GM19328 (cell line): Measurements from ENCODE around the gene SYT1.
"Not testable (repeated sequence)": the region's sequence is repeated elsewhere in the genome, so short reads cannot be mapped to it uniquely, and the experiment has no call there.

ENCODE experiments used
- ATAC-seq: cut with Tn5 transposase; IDR thresholded peaks from one replicate; pipeline ENCODE4 v1.9.1; 2021; ENCODE audit warnings: mild to moderate bottlenecking, moderate library complexity; ENCODE audit not compliant: unreplicated experiment

The SYT1 gene

DNA sequence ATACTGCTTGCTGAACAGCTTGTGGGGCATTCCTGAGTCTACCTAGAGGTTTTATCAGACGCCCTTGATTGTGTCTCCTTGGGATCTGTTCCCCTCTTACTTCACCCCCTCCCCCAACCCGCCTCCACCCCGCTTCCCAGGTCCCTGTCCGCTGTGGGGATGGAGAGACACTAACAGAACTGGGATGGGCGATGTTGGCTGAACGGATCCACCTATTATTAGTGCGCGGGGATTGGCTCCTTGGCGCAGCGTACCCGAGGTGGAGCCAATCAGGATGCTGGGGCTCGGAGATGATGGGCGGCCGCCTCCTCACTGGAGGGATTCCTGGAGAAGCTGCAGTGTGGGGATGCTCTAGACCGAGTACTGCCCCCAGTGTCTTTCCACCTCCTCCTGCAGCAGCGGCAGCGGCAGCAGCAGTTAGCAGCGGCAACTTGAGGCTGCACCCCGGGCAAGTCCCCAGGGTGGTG, at the start of gene SYT1:
Gene SYT1 (plus strand): TSS at position 372 of the 467 bp plus-strand sequence.
- ATAC-seq = peak; percentile 14

DNA sequence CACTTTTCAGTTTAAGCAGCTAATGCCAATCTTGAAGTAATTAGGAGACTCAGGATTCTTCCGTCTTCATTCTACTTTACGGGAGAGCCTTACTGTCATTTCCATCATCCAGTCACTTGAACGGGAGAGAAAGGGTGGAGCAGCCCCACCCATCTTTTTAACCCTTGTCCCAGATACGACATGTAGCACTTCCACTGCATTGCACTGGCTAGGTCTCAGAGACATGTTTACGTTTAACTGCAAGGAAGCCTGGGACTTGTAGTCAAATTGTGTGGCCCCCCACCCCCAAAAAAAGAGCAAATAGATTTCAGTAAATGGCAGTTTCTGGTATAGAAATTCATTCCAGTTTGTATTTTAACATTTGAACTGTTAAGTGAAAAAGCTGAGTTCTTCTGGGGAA, 46.1 kb upstream of the SYT1 start:
- ATAC-seq = no peak

DNA sequence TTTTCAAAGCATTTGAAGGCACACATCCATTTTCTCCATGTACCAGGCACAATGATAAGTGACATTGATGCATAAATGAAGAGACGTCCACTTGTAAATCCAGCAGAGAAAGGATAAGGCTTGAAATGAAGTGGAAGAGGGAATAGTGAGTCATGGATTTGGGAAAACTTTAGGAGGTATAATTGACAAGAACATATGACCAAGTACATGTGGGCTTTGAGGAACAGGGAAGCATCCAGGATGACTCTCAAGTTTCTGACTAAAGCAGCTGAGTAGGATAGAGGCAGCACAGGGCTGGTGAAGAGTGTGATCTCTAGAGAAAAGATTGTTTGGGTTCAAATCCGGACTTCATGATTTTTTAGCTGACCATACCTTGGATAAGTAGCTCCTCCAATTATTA, 43.6 kb upstream of the SYT1 start:
- ATAC-seq = no peak

DNA sequence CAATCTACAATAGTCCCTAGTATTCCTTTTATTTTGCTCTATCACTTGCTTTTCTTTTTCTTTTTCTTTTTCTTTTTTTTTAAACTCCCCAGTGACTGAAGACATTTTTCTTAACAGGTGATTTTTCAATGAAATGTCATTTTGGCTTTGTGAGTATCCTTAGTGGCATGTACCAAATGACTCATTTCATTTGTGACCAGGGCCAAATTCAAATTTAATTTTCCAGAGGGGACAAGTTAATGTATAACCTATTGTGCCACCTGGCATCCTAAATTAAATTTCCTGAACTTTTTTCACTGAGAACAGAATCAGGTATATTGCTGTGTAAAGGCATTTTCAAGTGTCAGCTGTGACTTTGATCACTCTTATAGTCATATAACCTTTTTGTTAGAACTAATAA, 39.7 kb upstream of the SYT1 start:
- no peak for ATAC-seq

DNA sequence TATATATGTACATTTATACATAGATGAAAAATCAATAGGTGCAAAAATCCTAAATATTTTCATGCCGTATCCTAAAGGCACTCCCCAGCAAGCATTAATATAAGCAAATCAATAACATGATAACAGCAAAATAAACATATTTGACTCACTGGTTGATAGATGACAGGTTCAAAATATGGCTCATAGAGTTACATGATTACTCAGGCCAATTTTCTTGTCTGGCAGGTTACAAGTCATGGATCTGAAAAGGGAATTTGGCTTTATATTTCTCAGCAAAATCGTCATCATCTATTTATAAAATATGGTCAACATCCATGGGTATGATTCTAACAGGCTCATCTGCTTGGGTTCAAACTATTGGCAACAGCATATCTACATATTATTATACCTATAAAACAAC, 34.9 kb upstream of the SYT1 start:
- ATAC-seq = no peak

DNA sequence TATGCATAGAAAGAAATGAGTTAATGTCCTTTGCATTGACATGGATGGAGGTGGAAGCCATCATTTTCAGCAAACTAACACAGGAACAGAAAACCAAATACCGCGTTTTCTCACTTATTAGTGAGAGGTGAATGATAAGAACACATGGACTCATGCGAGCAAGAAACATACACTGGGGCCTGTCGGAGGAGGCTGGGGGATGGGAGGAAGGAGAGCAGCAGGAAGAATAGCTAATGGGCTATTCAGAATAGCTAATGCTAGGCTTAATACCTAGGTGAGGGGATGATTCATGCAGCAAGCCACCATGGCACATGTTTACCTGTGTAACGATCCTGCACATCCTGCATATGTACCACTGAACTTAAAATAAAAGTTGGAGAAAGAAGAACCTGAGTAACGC, 29.1 kb upstream of the SYT1 start:
- no peak for ATAC-seq

DNA sequence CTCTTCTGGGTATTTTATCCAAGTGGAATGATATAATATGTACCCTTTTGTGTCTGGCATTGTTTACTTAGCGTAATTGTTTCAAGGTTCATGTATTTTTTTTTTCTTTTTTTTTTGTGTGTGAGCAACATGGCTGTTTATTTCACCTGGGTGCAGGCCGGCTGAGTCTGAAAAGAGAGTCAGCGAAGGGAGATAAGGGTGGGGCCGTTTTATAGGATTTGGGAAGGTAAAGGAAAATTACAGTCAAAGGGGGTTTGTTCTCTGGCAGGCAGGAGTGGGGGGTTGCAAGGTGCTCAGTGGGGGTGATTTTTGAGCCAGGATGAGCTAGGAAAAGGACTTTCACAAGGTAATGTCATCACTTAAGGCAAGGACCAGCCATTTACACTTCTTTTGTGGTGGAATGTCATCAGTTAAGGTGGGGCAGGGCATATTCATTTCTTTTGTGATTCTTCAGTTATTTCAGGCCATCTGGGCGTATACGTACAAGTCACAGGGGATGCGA, 24.0 kb upstream of the SYT1 start:
- ATAC-seq = not testable (repeated sequence)

DNA sequence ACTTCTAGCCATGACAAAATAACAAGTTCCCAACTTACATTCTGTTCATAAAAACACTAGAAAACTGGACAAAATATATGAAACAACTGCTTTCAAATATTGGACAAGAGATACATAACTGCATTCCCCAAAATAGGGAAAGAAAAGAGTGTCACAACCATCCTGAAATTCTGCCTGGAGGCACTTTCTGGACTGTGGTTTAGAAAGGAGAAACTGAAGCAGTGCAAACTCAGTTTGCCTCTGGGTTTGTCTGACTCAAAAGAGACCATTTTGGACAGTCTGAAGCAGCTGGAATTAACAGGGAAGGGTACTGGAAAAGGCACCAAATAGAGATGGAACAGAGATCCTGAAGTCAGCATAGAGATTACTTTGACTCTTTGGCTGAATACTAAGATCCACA, 11.3 kb upstream of the SYT1 start:
- no peak for ATAC-seq

DNA sequence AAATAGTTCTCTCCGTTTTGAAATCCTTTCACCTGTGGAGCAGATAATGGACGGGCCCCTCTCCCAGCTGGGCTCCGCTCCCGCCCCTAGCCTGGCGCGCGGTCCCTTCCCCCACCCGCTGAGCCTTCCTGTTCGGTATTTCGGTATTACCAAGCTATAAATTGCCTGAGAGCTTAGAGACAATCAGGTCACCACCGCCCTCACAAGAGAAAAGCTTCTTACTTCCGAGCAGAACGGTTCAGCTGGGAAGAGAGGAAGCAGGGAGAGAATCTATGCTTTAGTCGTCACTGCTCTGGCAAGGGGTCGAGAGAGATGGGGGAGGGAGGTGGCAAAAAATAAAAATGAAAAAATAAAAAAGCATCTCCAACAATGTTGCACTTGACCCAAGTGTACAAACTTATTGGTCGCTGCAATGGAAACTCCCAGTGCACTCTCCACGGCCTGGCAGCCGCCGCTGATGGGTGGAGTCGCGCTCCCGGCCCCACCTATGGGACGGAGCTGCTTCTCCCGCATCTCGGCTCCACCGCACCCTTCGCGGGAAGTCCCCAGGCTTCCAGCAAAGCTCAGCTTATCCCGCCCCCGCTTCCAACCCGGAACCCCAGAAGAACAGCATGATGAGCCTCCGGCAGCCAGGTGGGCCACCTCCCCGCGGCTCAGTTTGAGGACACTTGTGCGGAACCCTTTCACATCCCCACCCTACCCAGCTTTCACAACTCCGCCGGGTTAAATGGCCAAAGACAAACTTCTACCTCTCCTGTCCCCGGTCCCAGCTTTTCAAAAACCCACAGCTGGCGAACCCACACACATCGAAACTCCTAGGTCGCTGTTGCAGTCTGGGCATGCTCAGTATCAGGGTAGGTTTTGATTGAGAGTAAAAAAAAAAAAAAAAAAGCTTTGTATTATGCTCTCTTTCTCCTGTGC, 832 bp upstream of the SYT1 start:
- peak; percentile 46 for ATAC-seq

DNA sequence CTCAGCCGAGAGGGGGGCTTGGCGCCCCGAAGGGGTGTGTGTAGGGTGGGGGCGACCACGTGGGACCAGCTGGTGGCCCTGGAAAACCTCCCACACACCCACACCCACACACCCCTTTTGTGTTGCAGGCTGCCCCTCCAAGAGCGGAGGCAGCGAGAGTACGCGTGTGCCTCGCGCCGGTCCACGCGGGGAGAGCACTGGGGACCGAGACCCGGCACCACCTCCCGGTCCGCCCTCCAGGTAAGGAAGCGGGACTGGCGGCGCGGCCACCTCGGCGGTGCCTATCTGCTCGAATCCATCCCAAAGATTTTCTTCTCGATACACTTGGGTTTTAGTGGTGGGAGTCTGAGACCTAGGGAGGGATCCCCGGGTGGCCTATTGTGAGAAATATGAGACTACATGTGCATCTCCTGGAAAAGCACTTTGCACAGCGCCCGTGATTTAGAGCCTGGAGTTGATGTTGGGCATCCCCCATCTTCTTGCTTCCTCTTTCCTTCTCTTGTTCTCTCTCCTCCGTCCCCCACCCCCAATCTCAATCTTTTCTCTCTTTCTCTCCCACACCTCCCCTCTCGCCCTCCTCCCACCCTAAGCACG, 393 bp downstream of the SYT1 start:
- ATAC-seq = no peak

DNA sequence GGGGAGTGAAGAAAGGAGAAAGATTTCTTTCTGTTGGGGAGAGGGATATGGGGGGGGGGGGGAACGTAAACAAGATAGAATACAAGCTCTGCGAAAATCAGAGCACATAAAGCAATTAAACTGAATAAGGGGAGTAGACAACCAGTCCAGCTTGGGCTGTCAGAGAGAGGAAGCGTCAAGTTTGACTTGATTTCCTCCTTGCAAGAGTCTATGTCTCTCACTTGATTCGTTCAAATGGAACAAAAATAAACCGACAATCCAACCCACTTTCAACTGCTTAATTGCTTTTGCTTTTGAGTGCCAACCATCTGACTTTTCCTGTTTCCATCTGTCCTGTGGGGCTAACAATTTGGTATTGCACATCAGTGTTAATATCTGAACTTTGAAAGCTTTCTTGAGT, 942 bp downstream of the SYT1 start:
- ATAC-seq = no peak

DNA sequence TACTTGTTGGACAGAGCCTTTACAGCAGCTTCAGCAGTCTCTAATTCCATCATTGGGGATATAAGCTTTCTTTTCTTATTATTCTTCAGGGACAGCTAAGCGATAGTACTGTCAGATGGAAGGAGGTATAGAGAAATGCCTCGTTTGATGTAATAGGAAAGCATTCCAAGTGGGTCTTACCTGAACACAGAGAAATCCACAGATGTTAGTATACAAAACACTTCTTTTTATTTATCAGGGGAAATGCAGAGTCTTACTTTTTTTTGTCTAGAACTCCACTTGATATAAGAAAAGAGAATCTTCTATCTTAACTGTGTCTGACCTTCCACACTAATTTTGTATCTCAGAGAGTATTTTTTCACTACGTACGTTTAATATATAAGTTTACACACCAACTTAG, 1.9 kb downstream of the SYT1 start:
- ATAC-seq = no peak

DNA sequence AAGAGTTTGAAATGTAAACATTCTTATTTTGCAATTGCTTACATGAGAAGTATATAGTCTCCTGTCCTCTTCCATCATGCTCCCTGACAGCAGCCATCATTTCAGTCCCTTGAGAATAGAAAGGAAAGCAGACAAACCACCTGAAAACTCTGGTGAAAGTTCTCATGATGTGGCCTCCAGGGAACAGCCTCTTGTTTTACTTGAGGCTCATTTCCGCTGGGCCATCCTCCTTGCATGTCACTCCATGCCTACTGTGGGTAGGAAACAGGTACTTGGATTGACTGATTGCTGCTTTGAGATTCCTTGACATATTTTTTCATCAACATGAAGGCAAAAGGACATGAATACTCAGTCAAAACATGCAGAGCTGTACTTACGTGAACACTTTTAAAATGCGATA, 6.0 kb downstream of the SYT1 start:
- no peak for ATAC-seq

DNA sequence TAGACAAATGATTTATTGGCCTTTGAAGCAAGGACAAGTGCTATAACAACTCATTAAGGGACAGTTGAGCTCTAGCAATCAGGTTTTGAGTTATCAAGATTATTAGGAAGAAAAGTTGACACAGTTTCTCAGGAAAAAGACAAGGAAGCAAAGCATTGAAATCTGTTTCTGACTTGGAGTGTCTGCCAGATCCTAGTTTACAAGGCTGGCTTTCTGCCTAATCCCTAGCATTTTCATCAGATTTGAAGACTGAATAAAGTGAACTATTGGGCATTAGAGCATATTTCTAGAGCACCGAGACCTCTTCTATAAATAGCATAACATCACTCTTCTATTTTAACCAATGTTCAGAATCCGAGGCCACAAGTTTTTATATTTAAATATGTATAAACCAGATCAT, 7.0 kb downstream of the SYT1 start:
- no peak for ATAC-seq

DNA sequence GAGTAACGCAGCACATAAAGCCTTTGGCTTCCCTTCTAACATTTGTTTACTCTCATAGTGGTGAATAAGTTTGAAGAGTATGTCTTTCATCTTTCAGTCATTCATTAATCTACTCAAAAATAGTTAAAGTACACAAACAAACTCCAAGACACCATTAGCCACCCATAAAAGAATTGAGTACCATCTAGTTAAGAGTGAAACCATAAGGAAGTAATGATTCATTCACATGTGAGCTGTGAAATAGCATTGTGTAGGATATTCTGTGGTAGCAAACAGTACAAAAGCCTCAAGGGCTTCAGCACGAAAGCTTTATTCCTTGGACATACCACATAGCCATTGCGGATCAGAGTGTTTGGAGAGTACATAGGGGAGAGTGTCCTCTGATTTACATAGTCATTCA, 13.9 kb downstream of the SYT1 start:
- no peak for ATAC-seq

DNA sequence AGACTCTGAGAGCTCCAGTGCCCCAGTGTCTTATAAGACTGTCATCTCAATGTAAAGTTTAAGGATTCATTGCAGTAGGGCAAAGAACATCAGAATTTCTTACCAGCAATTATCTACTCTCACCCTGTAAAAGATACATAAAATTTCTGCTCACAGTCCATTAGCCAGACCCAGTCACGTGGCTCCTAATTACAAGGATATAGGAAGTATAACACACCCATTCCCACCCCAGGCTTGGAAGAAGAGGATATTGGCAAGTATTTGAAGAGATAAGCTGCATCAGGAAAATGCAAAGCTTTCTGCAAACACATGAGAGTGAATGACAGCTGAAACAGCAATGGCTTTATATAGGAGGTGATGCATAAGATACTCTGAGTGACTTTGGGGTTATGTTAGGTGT, 14.3 kb downstream of the SYT1 start:
- ATAC-seq = no peak

DNA sequence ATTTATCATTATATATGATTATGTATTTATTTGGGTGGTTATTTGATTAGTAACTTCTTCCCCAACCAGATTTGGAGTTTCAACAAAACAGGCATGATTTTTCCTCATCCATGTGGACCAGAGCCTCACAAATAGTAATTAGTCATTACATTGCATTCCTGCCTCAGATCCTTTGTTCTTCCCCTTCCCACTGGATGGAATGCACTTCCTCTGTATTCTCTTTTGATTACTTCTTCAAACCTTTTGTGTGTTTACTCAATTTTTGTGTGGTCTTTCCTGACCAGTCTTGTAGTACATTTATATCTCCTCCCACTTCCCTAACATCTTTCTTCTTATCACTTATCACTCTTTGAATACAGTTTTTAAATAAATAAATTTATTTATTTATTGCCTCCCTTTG, 15.5 kb downstream of the SYT1 start:
- ATAC-seq = no peak

DNA sequence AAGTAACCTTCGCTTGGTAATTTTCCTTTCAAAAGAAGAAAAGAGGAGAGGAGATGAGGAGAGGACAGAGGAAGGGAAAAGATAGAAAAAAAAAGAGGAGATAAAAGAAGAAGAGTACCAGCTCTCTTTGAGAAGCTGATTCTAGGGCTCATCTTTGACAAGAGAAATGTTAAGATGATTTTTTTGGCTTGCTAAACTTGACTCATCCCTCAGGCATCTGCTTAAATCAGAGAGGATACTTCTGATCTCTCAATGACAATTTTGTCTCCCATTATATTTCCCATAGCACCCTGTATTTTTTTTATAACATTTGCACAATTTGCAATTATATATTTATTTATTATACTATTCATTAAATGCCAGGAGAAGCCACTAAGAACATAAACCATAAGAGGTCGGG, 17.1 kb downstream of the SYT1 start:
- no peak for ATAC-seq

DNA sequence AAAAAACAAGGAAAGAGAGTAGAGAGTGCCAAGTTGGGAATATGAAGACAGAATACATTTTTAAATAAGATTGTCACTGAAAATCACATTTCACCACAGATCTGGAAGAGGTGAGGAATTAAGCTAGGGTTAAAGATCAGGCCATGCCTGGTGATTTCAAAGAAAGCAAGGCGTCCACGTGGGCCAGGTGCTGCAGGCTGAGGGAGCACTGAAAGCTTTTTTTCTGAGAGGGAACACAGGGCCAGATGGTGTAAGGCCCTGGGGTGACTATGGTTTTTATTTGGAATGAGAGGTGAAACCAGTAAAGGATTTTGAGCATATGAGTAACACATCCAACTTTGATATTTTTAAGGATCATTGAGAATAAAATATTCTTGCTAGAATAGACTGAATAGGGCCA, 20.9 kb downstream of the SYT1 start:
- no peak for ATAC-seq

DNA sequence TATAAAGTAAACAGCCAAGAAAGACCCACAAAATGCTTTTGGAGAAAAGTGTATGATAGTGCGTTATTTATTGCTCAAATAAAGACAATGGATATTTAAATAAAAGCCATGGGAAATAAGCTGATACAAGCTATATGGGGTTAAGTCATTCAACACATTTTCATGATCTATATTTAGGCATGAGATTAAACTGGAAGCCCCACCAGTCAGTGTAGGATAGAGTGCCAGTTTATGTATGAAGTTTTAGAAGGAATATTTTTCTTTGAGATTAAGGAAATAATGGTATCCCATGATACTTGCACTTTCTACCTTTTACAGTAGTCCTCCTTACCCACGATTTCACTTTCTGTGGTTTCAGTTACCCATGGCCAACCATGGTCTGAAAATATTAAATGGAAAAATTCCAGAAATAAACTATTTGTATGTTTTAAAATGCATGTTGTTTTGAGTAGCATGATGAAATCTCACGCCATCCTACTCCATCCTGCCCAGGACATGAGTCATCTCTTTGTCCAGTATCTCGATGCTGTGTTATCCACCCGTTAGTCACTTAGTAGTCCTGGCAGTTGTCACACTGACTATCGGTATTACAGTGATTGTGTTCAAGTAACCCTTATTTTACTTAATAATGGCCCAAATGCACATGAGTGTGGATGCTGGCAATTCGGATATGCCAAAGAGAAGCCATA, 22.3 kb downstream of the SYT1 start:
- no peak for ATAC-seq

DNA sequence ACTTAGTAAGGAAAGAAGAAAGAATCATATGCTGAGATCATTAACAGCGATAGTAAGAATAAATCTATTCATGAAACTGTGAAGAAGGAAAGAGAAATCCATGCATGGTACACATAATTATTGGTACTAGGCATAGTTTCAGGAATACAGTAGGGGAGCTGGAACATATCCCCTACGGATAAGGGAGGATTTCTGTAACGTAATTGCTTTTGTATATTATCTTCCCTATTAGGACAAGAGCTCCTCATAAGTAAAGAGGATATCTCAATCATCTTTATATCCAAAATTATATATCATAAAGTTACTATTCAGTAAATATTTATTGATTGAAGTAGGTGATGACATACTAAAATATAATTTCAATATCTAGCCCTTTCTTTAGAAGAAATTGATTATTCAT, 22.9 kb downstream of the SYT1 start:
- ATAC-seq = no peak

DNA sequence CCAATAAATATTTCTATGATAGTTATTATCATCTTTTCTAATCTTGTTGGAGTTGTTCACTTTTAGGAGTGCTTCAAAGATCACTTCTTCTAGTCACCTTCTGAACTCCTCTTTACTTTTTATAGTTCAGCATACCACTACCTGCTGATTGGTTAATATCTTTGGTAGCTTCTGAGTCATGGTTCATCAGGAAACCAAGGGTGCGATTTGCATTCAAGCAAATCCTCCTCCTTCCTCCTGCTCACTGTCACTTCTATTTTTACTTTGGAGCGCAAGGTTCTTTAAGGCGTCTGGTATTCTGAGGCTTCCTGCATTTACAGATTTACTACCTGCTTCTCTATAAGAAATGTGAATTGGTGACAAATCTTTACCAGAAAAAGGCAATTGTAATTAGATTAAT, 24.0 kb downstream of the SYT1 start:
- peak; percentile 90 for ATAC-seq
